Activated B cell treated with CpG ODN at 0.5 μM for 24 hours (primary cell): ENCODE data around the gene NFKB1. TPM values are rescaled to one million over a fixed set of nuclear protein-coding genes. Genes with fewer than 3 reads are reported as not detected.
A peak's percentile ranks its signal among the peaks of the same experiment; 100 is the strongest.

Experiments
- ATAC-seq: fragments of 200-7000 bp; cut with Tn5 transposase; one replicate; pipeline ENCODE4 v1.10.0; 2021; ENCODE audit warnings: low read depth, mild to moderate bottlenecking, moderate library complexity
- CTCF ChIA-PET: fragments of 350-600 bp; sonication (Branson Sonifier 250); formaldehyde crosslinking; loops from one replicate; lab custom pipeline; 2021; ENCODE audit warnings: antibody characterized with exemption; lab: Charles Lee
- POLR2A ChIA-PET: fragments of 350-600 bp; sonication (Branson Sonifier 250); formaldehyde crosslinking; loops from one replicate; lab custom pipeline; 2021; ENCODE audit warnings: antibody characterized with exemption; lab: Charles Lee
- DNase-seq: peaks from one replicate; pipeline ENCODE4 v3.0.0; 2022
- H3K27ac Mint-ChIP-seq: one replicate; pipeline ENCODE4 v1.8.0; 2020; ENCODE audit warnings: mixed read lengths
- H3K27me3 Mint-ChIP-seq: one replicate; pipeline ENCODE4 v1.8.0; 2021; ENCODE audit warnings: mixed read lengths
- H3K36me3 Mint-ChIP-seq: one replicate; pipeline ENCODE4 v1.8.0; 2021; ENCODE audit warnings: low read depth, mixed read lengths
- H3K4me1 Mint-ChIP-seq: one replicate; pipeline ENCODE4 v1.8.0; 2021; ENCODE audit warnings: mixed read lengths
- H3K4me3 Mint-ChIP-seq: one replicate; pipeline ENCODE4 v1.8.0; 2020; ENCODE audit warnings: mild to moderate bottlenecking, mixed read lengths
- H3K9me3 Mint-ChIP-seq: one replicate; pipeline ENCODE4 v1.8.0; 2020; ENCODE audit warnings: mixed read lengths
- intact Hi-C: fragments of 100-400 bp; cut with micrococcal nuclease; formaldehyde crosslinking; loops from one replicate; pipeline ENCODE4 v1.15.1; 2024
- total RNA-seq: library from RNA; stranded (reverse); gene quantifications from 2 replicates; pipeline ENCODE4 v1.2.3, GENCODE V29; 2022
- TF ChIP-seq, protein P1 (sequence below): fragments of 200-600 bp; IDR thresholded peaks from one replicate; pipeline ENCODE4 v1.8.0; 2022; ENCODE audit warnings: antibody characterized with exemption, mild to moderate bottlenecking

The NFKB1 gene
- total RNA-seq, 1 donor from 2014 or later: 308 TPM

DNA sequence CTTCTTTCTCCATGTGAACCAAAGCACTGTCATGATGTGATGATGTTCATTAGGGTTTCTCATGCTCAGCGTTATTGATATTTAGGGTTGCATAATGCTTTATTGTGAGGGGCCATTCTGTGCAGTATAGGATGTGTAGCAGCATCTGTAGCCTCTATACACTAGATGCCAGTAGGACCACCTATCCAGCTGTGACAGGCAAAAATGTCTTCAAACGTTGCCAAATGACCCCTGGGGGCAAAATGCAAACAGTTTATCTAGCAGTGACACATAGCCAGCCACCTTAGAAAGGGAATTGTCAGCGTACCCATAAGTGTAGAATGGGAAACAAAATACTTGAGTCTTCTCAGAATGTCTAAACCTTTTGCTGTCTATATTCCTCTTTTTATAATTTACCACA, 18.8 kb downstream of the NFKB1 start:
- H3K9me3 Mint-ChIP-seq: peaks cover 7% of the 10 kb centered on the region
- H3K27me3 Mint-ChIP-seq: no peaks in the 10 kb centered on the region
- peaks cover 80% of the 10 kb centered on the region for H3K4me1 Mint-ChIP-seq
- POLR2A ChIA-PET: interaction anchor here (0.7 to 1.9 kb wide), 3 partner anchors 18 to 496 kb away, joined by 3 to 12 read pairs (median 3); no protein-coding TSS in a partner anchor
- intact Hi-C loops: no loop called here
- CTCF ChIA-PET: interaction anchor here (1.1 to 1.3 kb wide), 2 partner anchors 16 to 59 kb away, joined by 3 read pairs; no protein-coding TSS in a partner anchor
- H3K4me3 Mint-ChIP-seq: peak overlapping the region; percentile 35
- no peak for ATAC-seq
- no peak overlapping the region for H3K27ac Mint-ChIP-seq
- TF ChIP-seq, protein P1, sequence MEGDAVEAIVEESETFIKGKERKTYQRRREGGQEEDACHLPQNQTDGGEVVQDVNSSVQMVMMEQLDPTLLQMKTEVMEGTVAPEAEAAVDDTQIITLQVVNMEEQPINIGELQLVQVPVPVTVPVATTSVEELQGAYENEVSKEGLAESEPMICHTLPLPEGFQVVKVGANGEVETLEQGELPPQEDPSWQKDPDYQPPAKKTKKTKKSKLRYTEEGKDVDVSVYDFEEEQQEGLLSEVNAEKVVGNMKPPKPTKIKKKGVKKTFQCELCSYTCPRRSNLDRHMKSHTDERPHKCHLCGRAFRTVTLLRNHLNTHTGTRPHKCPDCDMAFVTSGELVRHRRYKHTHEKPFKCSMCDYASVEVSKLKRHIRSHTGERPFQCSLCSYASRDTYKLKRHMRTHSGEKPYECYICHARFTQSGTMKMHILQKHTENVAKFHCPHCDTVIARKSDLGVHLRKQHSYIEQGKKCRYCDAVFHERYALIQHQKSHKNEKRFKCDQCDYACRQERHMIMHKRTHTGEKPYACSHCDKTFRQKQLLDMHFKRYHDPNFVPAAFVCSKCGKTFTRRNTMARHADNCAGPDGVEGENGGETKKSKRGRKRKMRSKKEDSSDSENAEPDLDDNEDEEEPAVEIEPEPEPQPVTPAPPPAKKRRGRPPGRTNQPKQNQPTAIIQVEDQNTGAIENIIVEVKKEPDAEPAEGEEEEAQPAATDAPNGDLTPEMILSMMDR: no peak
- DNase-seq: no peak
- peaks cover 56% of the 10 kb centered on the region for H3K36me3 Mint-ChIP-seq

DNA sequence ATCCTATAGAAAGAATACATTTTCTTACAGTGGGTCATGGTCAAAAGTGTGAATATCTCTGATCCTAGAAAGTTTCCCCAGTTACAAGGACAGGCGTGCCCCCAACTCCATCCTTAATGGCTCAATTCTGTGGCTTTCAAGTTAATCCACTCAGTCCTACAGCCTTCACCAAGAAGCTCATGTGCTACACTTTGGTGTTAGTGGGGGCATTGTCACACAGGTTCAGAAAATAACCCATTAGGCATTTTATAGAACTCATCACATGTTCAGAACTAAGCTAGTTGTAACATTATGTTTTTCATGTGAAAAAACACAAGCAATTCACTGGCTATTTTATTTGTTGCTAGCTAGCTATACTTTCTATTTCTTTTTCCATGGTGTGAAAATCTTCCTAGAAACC, 20.4 kb downstream of the NFKB1 start:
- Mint-ChIP-seq H3K9me3 (peaks cover under 1% of the 10 kb centered on the region), H3K27me3 (no peaks in the 10 kb centered on the region), H3K36me3 (peaks cover 57% of the 10 kb centered on the region), H3K4me3 (peak overlapping the region; percentile 70), H3K4me1 (peaks cover 91% of the 10 kb centered on the region), H3K27ac (peak overlapping the region; percentile 86)
- POLR2A ChIA-PET: interaction anchor here (1.5 to 3.2 kb wide), 6 partner anchors 9 to 306 kb away, joined by 4 to 29 read pairs (median 8); partner anchors contain the start of genes NFKB1 and UBE2D3
- TF ChIP-seq, protein P1: no peak
- DNase-seq (no peak), ATAC-seq (peak; percentile 32)
- CTCF ChIA-PET: interaction anchor here (1.6 kb wide), 1 partner anchor 43 kb away, joined by 3 read pairs; no protein-coding TSS in a partner anchor
- intact Hi-C loops: no loop called here

DNA sequence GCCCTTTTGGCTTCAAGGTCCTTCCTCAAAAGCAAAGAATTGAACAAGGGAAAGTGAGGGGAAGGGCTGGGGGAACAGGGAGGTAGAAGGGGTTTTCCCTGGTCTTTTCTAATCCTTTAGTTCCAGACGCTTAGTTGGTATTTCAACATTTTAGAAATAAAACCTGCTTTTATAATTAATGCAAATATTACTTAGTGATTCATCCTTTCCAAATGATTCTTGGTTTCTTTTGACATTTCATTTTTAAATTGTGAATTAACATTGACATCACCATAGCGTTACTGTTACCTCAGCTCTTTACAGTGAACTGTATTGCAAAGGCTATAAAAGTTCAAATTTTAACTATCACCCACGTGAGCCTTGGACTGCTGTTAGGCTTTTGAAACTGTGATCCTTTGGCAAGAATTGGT, 20.9 kb downstream of the NFKB1 start:
- Mint-ChIP-seq H3K27me3 (no peaks in the 10 kb centered on the region), H3K36me3 (peaks cover 57% of the 10 kb centered on the region), H3K4me1 (peaks cover 89% of the 10 kb centered on the region), H3K9me3 (no peaks in the 10 kb centered on the region), H3K4me3 (peak overlapping the region; percentile 70), H3K27ac (peak overlapping the region; percentile 86)
- intact Hi-C loops: loop anchor here (1.0 kb wide), 3 partner anchors 13 to 42 kb away; partner anchors contain the start of gene NFKB1
- CTCF ChIA-PET: interaction anchor here (1.6 kb wide), 1 partner anchor 42 kb away, joined by 3 read pairs; no protein-coding TSS in a partner anchor
- TF ChIP-seq, protein P1: no peak
- DNase-seq (no peak), ATAC-seq (peak; percentile 72)
- POLR2A ChIA-PET: interaction anchor here (1.5 to 3.2 kb wide), 6 partner anchors 8 to 306 kb away, joined by 4 to 29 read pairs (median 8); partner anchors contain the start of genes NFKB1 and UBE2D3

DNA sequence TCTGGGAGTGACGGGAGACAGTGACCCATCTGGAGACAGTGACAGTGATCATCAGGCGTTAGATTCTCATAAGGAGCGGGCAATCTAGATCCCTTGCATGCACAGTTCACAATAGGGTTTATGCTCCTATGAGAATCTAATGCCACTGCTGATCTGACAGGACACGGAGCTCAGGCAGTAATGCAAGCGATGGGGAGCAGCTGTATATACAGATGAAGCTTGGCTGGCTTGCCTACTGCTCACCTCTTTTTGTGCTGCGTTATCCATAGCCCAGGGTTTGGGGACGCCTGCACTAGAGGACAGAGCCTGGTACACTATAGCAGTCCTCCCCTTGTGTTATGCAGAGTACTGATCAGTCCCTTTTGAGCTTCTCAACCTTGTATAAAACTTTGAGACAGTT, 23.5 kb downstream of the NFKB1 start:
- Mint-ChIP-seq H3K4me1 (peaks cover 88% of the 10 kb centered on the region), H3K27ac (peak overlapping the region; percentile 50), H3K36me3 (peaks cover 67% of the 10 kb centered on the region), H3K27me3 (no peaks in the 10 kb centered on the region), H3K9me3 (no peaks in the 10 kb centered on the region), H3K4me3 (no peak overlapping the region)
- ChIA-PET POLR2A (interaction anchor here (1.2 to 1.7 kb wide), 2 partner anchors 12 to 24 kb away, joined by 5 to 6 read pairs; partner anchors contain the start of gene NFKB1), CTCF (no interaction called here)
- ATAC-seq: no peak
- intact Hi-C loops: loop anchor here (5.0 kb wide), 1 partner anchor 72 kb away; no protein-coding TSS in a partner anchor
- TF ChIP-seq, protein P1: no peak
- DNase-seq: no peak

DNA sequence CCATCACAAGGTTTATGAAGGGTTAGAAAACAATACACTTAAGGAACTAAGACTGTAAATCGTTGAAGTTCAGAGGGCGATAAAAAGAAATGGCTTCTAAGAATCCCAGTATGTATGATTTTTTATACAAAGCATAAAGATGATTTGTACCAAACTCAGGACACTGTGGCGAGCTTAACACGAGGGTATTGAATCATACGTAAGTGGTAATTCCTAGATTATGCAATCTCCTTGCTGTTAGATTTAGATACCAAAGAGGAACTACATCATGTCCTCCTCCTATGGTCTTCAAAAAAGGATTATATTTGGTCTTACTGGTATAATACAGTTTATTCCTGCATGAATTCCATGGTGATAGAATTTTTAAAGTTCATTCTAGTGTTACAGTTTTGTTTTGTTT, 23.9 kb downstream of the NFKB1 start:
- intact Hi-C loops: loop anchor here (5.0 kb wide), 1 partner anchor 73 kb away; no protein-coding TSS in a partner anchor
- peaks cover 71% of the 10 kb centered on the region for H3K36me3 Mint-ChIP-seq
- no peak for DNase-seq
- H3K4me3 Mint-ChIP-seq: peak overlapping the region; percentile 46
- H3K9me3 Mint-ChIP-seq: no peaks in the 10 kb centered on the region
- H3K27me3 Mint-ChIP-seq: no peaks in the 10 kb centered on the region
- TF ChIP-seq, protein P1: no peak
- ATAC-seq: no peak
- H3K27ac Mint-ChIP-seq: peak overlapping the region; percentile 50
- H3K4me1 Mint-ChIP-seq: peaks cover 88% of the 10 kb centered on the region
- ChIA-PET POLR2A (interaction anchor here (1.2 to 1.7 kb wide), 2 partner anchors 12 to 24 kb away, joined by 5 to 6 read pairs; partner anchors contain the start of gene NFKB1), CTCF (no interaction called here)
